ENCODE results near the gene MAGEB6B. TPM values are rescaled to one million over a fixed set of nuclear protein-coding genes. Genes with fewer than 3 reads are reported as not detected.
"Not testable (repeated sequence)": the region's sequence is repeated elsewhere in the genome, so short reads cannot be mapped to it uniquely, and the experiment has no call there.

MAGEB6B gene
- not detected for total RNA-seq

DNA sequence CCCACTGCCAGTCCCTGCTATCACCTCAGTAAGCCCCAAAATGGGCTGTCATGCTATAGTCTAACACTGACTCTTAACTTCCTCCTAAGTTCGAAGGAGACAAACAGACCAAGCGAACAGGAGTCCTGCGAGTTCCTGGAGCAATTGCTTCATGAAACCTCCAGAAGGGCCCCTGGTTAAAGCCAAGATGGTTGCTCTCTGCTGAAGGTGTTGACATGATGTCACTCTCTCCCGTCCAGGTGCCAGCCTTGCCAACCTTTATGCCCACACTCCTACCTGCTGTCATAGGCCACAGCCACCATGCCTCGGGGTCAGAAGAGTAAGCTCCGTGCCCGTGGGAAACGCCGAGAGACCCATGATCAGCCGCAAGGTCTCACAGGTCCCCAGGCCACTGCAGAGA is at the start of gene MAGEB6B:
MAGEB6B (plus strand) TSS at position 301 of the 400 bp plus-strand sequence; CDS start at position 301, 0 bp downstream.
- Mint-ChIP-seq H3K9me3 (no peaks in the 10 kb centered on the region), H3K4me1 (no peaks in the 10 kb centered on the region), H3K4me3 (no peak within 1 kb of the TSS), H3K36me3 (no peaks in the 10 kb centered on the region), H3K27ac (no peak within 1 kb of the TSS), H3K27me3 (no peaks in the 10 kb centered on the region)
- POLR2A ChIA-PET = no interaction called here
- DNase-seq (no peak), ATAC-seq (ENCODE audit: low read depth) (no peak)

GRCh38 chrX:26138274-26138673 is 22.1 kb upstream of the MAGEB6B start, which contains the start of gene MAGEB18:
Gene MAGEB18 (plus strand): TSS chrX:26138343. CDS start chrX:26138986, 643 bp downstream.
- Mint-ChIP-seq H3K27ac (no peak within 1 kb of the TSS), H3K9me3 (no peaks in the 10 kb centered on the region), H3K4me3 (no peak within 1 kb of the TSS), H3K27me3 (no peaks in the 10 kb centered on the region), H3K36me3 (no peaks in the 10 kb centered on the region), H3K4me1 (no peaks in the 10 kb centered on the region)
- ATAC-seq (ENCODE audit: low read depth) (no peak), DNase-seq (no peak)
- POLR2A ChIA-PET = no interaction called here

GRCh38 chrX:26146024-26146423 is 14.4 kb upstream of the MAGEB6B start:
- Mint-ChIP-seq H3K27ac (no peak overlapping the region), H3K36me3 (no peaks in the 10 kb centered on the region), H3K4me3 (no peak overlapping the region), H3K9me3 (no peaks in the 10 kb centered on the region), H3K27me3 (no peaks in the 10 kb centered on the region), H3K4me1 (no peaks in the 10 kb centered on the region)
- DNase-seq = no peak
- POLR2A ChIA-PET = no interaction called here
- ATAC-seq (ENCODE audit: low read depth) = no peak

DNA sequence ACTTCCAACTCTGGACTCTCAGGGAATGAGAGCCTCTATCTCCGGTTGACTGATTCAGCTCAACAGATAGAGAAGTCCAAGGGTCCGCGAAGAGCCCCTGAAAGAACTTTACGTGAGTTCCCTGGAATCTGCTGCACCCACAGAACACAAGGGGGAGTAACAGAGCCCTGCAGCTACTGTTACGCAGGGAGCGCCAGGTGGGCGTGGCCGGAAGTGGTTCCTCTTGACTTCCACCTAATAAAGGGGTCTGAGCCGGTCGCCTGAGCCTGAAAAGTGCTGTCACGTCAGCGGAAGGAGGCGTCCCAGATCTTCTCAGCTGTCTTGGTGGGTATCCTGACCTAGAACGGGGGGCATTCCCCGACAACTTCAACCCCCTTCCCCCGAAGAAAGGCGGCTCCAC is 31.8 kb downstream of the MAGEB6B start, which contains the start of gene MAGEB6:
MAGEB6 (plus strand) TSS at position 237 of the 400 bp plus-strand sequence. CDS start 1,407 bp downstream, outside the sequence.
- ATAC-seq (ENCODE audit: low read depth) (no peak), DNase-seq (no peak)
- Mint-ChIP-seq H3K4me3 (no peak within 1 kb of the TSS), H3K9me3 (no peaks in the 10 kb centered on the region), H3K27me3 (no peaks in the 10 kb centered on the region), H3K4me1 (no peaks in the 10 kb centered on the region), H3K36me3 (no peaks in the 10 kb centered on the region), H3K27ac (no peak within 1 kb of the TSS)
- POLR2A ChIA-PET = no interaction called here

DNA sequence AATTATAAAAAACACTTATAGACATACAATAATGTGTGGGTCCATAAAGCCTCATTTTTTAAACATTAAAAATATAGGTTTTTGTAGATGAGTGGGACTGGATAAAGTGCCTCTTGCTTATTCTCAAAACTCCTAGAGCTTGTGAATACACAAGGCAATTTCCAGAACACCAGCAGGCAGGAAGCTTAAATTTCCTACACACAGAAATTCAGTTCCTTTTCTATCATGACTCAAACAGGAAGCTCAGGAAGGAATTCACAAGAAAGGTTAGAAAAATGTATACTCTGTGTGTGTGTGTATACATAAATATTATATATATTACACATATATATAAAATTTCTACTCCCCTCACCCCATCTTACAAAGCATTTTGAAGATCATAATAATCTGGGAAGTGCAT is 43.2 kb downstream of the MAGEB6B start:
- H3K4me3 Mint-ChIP-seq = no peak overlapping the region
- no peaks in the 10 kb centered on the region for H3K36me3 Mint-ChIP-seq
- no peak for DNase-seq
- H3K9me3 Mint-ChIP-seq = no peaks in the 10 kb centered on the region
- H3K27me3 Mint-ChIP-seq = no peaks in the 10 kb centered on the region
- no peaks in the 10 kb centered on the region for H3K4me1 Mint-ChIP-seq
- no peak overlapping the region for H3K27ac Mint-ChIP-seq
- POLR2A ChIA-PET = no interaction called here
- ATAC-seq (ENCODE audit: low read depth) = no peak

DNA sequence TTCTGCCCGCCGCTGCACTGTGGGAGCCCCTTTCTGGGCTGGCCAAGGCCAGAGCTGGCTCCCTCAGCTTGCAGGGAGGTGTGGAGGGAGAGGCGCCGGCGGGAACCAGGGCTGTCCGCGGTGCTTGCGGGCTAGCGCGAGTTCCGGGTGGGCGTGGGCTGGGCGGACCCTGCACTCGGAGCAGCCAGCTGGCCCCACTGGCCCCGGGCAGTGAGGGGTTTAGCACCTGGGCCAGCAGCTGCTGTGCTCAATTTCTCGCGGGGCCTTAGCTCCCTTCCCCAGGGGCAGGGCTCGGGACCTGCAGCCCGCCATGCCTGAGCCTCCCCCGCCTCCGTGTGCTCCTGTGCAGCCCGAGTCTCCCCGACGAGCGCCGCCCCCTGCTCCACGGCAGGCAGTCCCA is 44.3 kb downstream of the MAGEB6B start:
- H3K4me1 Mint-ChIP-seq; ATAC-seq (ENCODE audit: low read depth); H3K36me3 Mint-ChIP-seq; H3K27me3 Mint-ChIP-seq; H3K9me3 Mint-ChIP-seq; POLR2A ChIA-PET; H3K4me3 Mint-ChIP-seq; DNase-seq; H3K27ac Mint-ChIP-seq: not testable (repeated sequence)

DNA sequence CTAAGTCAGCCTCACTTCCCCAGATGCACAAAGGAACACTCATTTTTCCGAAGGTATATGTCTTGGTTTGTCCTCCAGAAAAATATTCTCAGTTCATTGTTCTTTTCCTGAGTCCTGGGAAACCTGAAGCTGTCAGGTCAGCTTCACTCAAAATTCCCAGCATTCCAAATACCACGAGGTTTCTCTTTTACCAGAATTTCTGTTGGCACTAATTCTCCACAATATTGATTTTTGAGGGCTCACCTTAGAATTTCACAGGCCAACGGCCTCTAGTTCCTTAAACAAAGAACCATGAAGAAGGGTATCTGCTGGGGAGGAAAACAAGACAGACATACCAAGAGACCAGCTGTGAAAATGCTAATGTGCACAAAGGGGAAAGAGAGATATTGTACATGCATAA is 47.6 kb downstream of the MAGEB6B start:
- Mint-ChIP-seq H3K9me3 (no peaks in the 10 kb centered on the region), H3K36me3 (no peaks in the 10 kb centered on the region), H3K27me3 (no peaks in the 10 kb centered on the region), H3K4me3 (no peak overlapping the region), H3K27ac (no peak overlapping the region), H3K4me1 (no peaks in the 10 kb centered on the region)
- ATAC-seq (ENCODE audit: low read depth) (no peak), DNase-seq (no peak)
- POLR2A ChIA-PET = no interaction called here

Other genes with a start within 250 kb of the MAGEB6B start
- gene MAGEB18, start 22.3 kb upstream of the MAGEB6B start, total RNA-seq = not detected
- not detected for gene MAGEB6, start 31.8 kb downstream of the MAGEB6B start, total RNA-seq
- gene MAGEB5, start 55.6 kb downstream of the MAGEB6B start, total RNA-seq = not detected